ENCODE data around the gene AVPR1B. TPM values are rescaled to one million over a fixed set of nuclear protein-coding genes. Genes with fewer than 3 reads are reported as not detected.

AVPR1B gene
- total and polyA plus RNA-seq, 2 of the 13 experiments (the other 11 are each of a cell fraction or from before 2014, with no cell fraction given) = 0.05 TPM; not detected in 1

DNA sequence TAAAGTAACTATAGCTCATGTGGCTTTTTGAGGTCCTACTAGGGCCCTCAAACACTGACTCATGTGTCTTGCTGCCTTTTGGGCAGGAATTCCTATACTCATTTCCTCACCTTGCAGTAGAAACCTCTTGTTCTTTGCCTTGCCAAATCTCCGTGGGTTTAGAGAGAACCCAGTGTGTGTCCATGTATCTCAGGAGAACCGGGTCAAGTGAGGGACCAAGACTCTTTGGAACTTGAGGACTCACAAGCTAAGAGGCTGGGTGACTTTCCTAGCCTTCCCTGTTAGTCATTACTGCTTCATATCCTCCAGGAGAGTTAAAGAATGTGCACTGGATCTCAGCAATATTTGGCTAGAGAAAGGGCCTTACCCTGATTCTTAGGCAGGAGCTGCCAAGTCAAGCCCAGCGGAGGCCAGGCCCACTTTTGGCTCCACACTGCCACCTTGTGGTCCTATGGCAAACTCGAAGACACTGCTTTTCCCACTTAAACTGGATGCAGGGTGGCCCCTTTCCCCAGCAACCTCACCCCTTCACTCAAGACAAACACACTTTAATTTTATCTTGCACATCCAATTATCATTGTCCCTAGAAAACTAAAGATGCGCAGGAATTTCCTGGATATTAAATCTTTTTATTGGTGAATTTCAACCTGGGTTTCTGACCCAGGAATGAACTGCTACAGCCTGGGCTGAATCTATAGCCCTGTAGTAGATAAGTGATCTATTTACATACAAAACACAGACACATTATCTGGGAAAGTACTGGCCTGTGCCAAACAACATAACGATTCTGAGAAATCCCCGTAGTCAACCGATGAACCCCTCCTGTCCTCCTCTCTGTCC, 10.6 kb downstream of the AVPR1B start (continued):
- TF ChIP-seq SMC3 (IDR thresholded peaks at IDR 0.05; ENCODE audit: low read length) (peak; percentile 94), CEBPG (CRISPR knock-in tag; IDR thresholded peaks at IDR 0.05) (0 out of 2 replicates have a peak, but pooled peaks have one; percentile 19), ZNF235 (CRISPR knock-in tag; IDR thresholded peaks at IDR 0.05; ENCODE audit: borderline replicate concordance) (0 out of 2 replicates have a peak, but pooled peaks have one; percentile 23), MTF2 (CRISPR knock-in tag; IDR thresholded peaks at IDR 0.05; ENCODE audit: borderline replicate concordance) (0 out of 2 replicates have a peak, but pooled peaks have one; percentile 37), NFE2L2 (IDR thresholded peaks at IDR 0.05; ENCODE audit: low read length) (0 out of 2 replicates have a peak, but pooled peaks have one; percentile 8), ATF1 (CRISPR knock-in tag; IDR thresholded peaks at IDR 0.05) (no peak), CAMTA2 (CRISPR knock-in tag; IDR thresholded peaks at IDR 0.05; ENCODE audit: borderline replicate concordance) (no peak), SOX6 (IDR thresholded peaks at IDR 0.05) (no peak), SOX6 (CRISPR knock-in tag; IDR thresholded peaks at IDR 0.05) (peak; percentile 42), ZNF34 (CRISPR knock-in tag; IDR thresholded peaks at IDR 0.05; ENCODE audit: borderline replicate concordance) (no peak), ZMYM2 (CRISPR knock-in tag; IDR thresholded peaks at IDR 0.05) (no peak), NFATC3 (CRISPR knock-in tag; IDR thresholded peaks at IDR 0.05) (0 out of 2 replicates have a peak, but pooled peaks have one; percentile 31)
- TF ChIP-seq, protein P1, sequence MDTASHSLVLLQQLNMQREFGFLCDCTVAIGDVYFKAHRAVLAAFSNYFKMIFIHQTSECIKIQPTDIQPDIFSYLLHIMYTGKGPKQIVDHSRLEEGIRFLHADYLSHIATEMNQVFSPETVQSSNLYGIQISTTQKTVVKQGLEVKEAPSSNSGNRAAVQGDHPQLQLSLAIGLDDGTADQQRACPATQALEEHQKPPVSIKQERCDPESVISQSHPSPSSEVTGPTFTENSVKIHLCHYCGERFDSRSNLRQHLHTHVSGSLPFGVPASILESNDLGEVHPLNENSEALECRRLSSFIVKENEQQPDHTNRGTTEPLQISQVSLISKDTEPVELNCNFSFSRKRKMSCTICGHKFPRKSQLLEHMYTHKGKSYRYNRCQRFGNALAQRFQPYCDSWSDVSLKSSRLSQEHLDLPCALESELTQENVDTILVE (CRISPR knock-in tag; IDR thresholded peaks at IDR 0.05) = peak; percentile 37; the same call in 1 of the 2 replicates
- TF ChIP-seq, protein P2, sequence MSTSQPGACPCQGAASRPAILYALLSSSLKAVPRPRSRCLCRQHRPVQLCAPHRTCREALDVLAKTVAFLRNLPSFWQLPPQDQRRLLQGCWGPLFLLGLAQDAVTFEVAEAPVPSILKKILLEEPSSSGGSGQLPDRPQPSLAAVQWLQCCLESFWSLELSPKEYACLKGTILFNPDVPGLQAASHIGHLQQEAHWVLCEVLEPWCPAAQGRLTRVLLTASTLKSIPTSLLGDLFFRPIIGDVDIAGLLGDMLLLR (CRISPR knock-in tag; IDR thresholded peaks at IDR 0.05) = 0 out of 2 replicates have a peak, but pooled peaks have one; percentile 40
- TF ChIP-seq, protein P3, sequence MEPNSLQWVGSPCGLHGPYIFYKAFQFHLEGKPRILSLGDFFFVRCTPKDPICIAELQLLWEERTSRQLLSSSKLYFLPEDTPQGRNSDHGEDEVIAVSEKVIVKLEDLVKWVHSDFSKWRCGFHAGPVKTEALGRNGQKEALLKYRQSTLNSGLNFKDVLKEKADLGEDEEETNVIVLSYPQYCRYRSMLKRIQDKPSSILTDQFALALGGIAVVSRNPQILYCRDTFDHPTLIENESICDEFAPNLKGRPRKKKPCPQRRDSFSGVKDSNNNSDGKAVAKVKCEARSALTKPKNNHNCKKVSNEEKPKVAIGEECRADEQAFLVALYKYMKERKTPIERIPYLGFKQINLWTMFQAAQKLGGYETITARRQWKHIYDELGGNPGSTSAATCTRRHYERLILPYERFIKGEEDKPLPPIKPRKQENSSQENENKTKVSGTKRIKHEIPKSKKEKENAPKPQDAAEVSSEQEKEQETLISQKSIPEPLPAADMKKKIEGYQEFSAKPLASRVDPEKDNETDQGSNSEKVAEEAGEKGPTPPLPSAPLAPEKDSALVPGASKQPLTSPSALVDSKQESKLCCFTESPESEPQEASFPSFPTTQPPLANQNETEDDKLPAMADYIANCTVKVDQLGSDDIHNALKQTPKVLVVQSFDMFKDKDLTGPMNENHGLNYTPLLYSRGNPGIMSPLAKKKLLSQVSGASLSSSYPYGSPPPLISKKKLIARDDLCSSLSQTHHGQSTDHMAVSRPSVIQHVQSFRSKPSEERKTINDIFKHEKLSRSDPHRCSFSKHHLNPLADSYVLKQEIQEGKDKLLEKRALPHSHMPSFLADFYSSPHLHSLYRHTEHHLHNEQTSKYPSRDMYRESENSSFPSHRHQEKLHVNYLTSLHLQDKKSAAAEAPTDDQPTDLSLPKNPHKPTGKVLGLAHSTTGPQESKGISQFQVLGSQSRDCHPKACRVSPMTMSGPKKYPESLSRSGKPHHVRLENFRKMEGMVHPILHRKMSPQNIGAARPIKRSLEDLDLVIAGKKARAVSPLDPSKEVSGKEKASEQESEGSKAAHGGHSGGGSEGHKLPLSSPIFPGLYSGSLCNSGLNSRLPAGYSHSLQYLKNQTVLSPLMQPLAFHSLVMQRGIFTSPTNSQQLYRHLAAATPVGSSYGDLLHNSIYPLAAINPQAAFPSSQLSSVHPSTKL (CRISPR knock-in tag; IDR thresholded peaks at IDR 0.05) = 0 out of 2 replicates have a peak, but pooled peaks have one; percentile 26
